ENCODE results near the gene NRN1L.

The NRN1L gene

DNA sequence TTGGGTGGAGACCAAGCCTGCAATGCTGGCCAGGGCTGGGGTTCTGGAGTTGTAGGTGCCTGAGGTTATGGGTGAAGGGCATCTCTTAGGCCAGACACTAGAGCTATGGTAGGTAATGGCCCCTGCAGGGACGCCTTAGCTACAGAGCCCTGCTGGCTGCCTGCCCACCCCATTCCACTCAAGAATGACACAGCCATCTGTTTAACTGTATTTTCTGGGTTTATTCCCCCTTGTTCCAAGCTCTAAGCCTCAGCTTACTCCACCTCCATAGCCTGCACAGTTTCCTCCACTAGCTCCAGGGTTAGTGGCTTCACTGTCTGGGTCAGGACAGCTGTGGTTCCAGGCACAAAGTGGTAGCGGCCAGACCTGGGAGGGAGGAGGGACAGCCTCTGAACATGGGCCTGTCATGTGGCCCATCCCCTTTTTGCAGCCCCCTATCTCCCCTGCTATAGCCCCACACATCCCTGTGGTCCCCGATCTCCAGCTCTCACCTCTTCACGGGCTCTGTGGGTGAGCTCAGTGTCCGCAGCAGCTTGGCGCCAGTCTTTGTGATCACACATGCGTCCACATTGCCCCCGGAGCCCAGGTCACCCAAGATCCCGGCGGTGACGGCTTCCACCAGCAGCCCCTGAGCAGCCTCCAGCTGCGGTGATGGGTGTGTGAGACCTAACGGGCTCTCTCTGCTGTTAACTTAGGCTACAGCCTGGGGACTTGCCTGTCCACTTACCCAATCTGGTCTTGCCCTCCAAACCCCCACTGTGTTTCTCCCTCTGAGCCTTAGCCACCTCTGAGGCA is 49.8 kb downstream of the NRN1L start:
- no peak for DNase-seq (ENCODE audit: low read depth in 1 of 2, low spot score in 1 of 2)

- no peak for DNase-seq (ENCODE audit: low read depth in 1 of 2, low spot score in 1 of 2)
Measured at GRCh38 chr16:67935101-67935401, 50.4 kb downstream of the NRN1L start.

DNA sequence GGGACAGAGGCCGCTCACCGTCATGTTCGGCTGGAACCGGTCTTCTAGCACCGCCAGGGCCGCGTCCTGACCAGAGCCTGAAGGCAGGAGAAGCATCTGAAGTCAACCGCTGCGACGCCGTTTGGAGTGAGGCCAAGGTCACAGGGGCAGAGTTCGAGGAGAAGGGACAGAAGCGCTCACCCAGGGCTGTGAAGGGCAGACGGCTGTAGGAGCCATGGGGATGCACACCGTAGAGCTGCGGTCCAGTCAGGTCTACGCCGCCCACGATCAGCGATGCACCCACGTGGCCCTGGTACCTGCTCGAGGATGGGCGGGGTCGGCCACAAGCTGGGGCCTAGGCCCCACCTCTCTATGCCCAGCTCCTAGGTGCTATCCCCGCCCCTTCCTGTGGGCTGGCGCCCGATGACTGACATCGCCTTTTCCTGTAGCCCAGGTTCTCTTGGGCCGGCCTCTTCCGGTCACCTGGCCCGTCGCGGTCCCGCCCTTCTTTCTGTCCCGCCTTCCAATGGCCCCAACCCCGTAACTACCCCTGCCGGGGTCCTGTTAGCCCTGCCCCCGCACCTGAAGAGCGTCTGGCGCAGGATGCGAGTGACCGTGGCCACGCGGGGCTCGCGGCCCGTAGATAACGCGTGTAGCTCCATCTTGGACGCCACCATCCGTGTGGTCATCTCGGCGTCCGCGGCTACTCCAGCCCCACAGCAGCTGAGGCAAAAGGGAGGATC is 50.9 kb downstream of the NRN1L start:
- peak; percentile 85 to 86 for DNase-seq (ENCODE audit: low read depth in 1 of 2, low spot score in 1 of 2)

Measured in stimulated activated CD4-positive, alpha-beta T cell treated with anti-CD3 and anti-CD28 coated beads, Interleukin-15, amount 100 ng/mL, for 1 hour (primary cell).